AG04449 (cell line): Measurements from ENCODE around the gene AGAP2.

Experiments
- CTCF ChIA-PET: fragments of 350-600 bp; formaldehyde crosslinking; extraction: SDS; loops from one replicate; lab custom pipeline; 2021; ENCODE audit warnings: antibody characterized with exemption; lab: Yijun Ruan, JAX
- POLR2A ChIA-PET: fragments of 400-600, 350-600 bp; formaldehyde crosslinking; extraction: SDS; loops from one replicate; lab custom pipeline; 2020; ENCODE audit warnings: antibody characterized with exemption, inconsistent platforms; lab: Yijun Ruan, JAX
- DNase-seq: peaks from one replicate; pipeline ENCODE4 v3.0.0-alpha.2; 2010; ENCODE audit warnings: low read depth, low spot score
- H3K4me3 ChIP-seq: 2 replicates; pipeline ENCODE4 v1.5.1; 2011; ENCODE audit warnings: low read depth, mild to moderate bottlenecking, control low read depth, low read length
- CTCF ChIP-seq: IDR thresholded peaks from one replicate; pipeline ENCODE4 v1.5.1; 2011; ENCODE audit warnings: mild to moderate bottlenecking, moderate library complexity, low read length, control low read depth, inconsistent platforms; ENCODE audit not compliant: insufficient read depth; ENCODE audit errors: missing control alignments

AGAP2 gene

GRCh38 chr12:57737467-57738460 lies 778 bp downstream of the AGAP2 start:
- ChIA-PET POLR2A (no interaction called here), CTCF (interaction anchor here (1.3 to 5.2 kb wide), 6 partner anchors 13 to 284 kb away, joined by 3 to 82 read pairs (median 4); partner anchors contain the start of gene PIP4K2C)
- H3K4me3 ChIP-seq, result peak overlapping the region; percentile 42
- no peak for DNase-seq
- peak; percentile 59 for TF ChIP-seq CTCF

GRCh38 chr12:57736741-57737466 lies 1.6 kb downstream of the AGAP2 start:
- ChIA-PET CTCF (interaction anchor here (0.6 to 5.2 kb wide), 10 partner anchors 8 to 284 kb away, joined by 3 to 82 read pairs (median 4); partner anchors contain the start of genes PIP4K2C and TSPAN31), POLR2A (interaction anchor here (1.3 kb wide), 1 partner anchor 8 kb away, joined by 7 read pairs; the partner anchor contains the start of gene TSPAN31)
- TF ChIP-seq CTCF, result no peak
- no peak overlapping the region for H3K4me3 ChIP-seq
- DNase-seq, result no peak

GRCh38 chr12:57735952-57736740 lies 2.4 kb downstream of the AGAP2 start:
- TF ChIP-seq CTCF, result peak; percentile 68
- no peak for DNase-seq
- POLR2A ChIA-PET, result interaction anchor here (1.0 to 1.3 kb wide), 2 partner anchors 9 kb away, joined by 7 read pairs; partner anchors contain the start of gene TSPAN31
- CTCF ChIA-PET, result interaction anchor here (0.6 to 5.2 kb wide), 11 partner anchors 9 to 277 kb away, joined by 3 to 82 read pairs (median 4); partner anchors contain the start of genes OS9, PIP4K2C and TSPAN31
- H3K4me3 ChIP-seq, result peak overlapping the region; percentile 36

- POLR2A ChIA-PET, result interaction anchor here (1.0 kb wide), 2 partner anchors 9 kb away, joined by 3 to 7 read pairs; partner anchors contain the start of gene TSPAN31
- TF ChIP-seq CTCF, result no peak
- no peak overlapping the region for H3K4me3 ChIP-seq
- DNase-seq, result no peak
- CTCF ChIA-PET, result interaction anchor here (0.7 to 5.2 kb wide), 8 partner anchors 9 to 496 kb away, joined by 3 to 82 read pairs (median 8); partner anchors contain the start of genes OS9 and TSPAN31
Measured at GRCh38 chr12:57735198-57735855, 3.2 kb downstream of the AGAP2 start.

- no peak for TF ChIP-seq CTCF
- CTCF ChIA-PET, result interaction anchor here (0.7 to 5.2 kb wide), 6 partner anchors 9 to 495 kb away, joined by 3 to 82 read pairs (median 7); partner anchors contain the start of genes OS9 and TSPAN31
- no peak for DNase-seq
- no peak overlapping the region for H3K4me3 ChIP-seq
- POLR2A ChIA-PET, result interaction anchor here (1.0 kb wide), 1 partner anchor 9 kb away, joined by 3 read pairs; no protein-coding TSS in a partner anchor
Measured at GRCh38 chr12:57734591-57734990, 4.0 kb downstream of the AGAP2 start.
